Stimulated activated CD4-positive, alpha-beta T cell treated with anti-CD3 and anti-CD28 coated beads, TNF-alpha, amount 100 ng/mL, for 4 hours (primary cell): ENCODE measurements around the gene QRFP.
"Not testable (repeated sequence)": the region's sequence is repeated elsewhere in the genome, so short reads cannot be mapped to it uniquely, and the experiment has no call there.

ENCODE experiments used
- DNase-seq, 3 experiments: peaks; one replicate each; pipeline ENCODE4 v3.0.0-alpha.2; 2020; ENCODE audit warnings: low read depth in 3 of 3

Gene QRFP

DNA sequence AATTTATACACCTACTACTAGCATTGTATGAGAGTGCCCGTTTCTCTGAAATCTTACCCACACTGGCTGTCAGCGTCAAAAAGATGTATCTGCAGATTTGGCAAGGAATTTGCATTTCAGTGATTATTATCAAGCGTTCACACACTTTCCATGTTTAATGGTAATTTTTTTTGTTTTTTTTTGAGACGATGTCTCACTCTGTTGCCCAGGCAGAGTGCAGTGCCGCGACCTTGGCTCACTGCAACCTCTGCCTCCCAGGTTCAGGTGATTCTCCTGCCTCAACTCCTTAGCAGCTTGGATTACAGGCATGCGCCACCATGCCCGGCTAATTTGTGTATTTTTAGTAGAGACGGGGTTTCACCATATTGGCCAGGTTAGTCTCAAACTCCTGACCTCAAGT, 47.3 kb downstream of the QRFP start:
- no peak for DNase-seq

DNA sequence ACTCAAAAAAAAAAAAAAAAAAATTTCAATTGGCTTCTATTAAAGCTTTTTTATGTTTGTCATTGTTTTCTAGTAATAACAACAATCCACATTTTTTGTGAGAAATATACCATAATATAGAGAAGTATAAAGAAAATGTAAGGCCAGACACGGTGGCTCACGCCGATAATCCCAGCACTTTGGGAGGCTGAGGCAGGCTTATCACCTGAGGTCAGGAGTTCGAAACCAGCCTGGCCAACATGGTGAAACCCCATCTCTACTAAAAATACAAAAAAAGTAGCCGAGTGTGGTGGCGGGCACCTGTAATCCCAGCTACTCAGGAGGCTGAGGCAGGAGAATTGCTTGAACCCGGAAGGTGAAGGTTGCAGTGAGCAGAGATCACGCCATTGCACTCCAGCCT, 48.1 kb downstream of the QRFP start:
- not testable (repeated sequence) for DNase-seq

DNA sequence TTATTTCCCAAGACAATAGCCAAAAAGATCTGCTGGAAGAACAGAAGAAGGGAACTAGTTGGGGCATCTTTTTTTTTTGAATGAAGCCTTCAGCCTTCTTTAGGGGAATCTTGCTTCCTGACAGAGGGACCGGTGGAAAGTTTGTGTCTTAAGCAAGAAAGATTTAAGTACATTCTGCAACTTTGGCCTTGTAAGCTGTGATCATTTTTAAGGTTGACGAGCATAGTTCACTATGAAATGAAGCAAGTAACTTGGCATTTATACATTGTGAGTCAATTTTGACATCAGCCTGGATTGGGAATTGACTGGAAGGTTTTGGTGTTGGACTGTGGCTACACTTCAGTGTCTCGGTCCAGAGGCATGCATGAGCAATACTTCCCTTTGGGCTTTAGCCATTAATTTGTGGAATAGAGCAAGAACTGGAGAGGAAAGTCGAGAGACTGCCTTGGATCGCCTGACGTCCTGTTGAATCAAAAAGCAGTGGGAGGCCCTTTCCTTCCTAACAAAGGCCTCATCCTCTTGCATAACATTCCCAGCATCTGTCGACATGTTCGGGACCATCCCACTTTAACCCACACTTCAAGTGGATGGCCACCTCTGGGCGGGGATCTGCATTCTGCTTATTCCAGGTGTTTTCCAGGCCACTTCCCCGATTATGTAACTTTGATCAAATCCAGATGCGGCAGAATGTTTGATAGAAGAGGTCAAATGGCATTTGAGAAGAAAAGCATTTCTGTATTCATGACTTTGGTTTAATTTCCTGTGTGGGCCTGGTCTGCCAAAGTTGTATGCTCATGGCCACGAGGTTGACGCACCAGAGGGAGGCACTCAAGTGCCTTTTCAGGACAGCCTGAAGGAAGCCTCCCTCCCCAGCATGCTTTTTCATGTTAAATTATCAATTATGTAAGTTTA, 49.0 kb downstream of the QRFP start:
- DNase-seq = no peak

DNA sequence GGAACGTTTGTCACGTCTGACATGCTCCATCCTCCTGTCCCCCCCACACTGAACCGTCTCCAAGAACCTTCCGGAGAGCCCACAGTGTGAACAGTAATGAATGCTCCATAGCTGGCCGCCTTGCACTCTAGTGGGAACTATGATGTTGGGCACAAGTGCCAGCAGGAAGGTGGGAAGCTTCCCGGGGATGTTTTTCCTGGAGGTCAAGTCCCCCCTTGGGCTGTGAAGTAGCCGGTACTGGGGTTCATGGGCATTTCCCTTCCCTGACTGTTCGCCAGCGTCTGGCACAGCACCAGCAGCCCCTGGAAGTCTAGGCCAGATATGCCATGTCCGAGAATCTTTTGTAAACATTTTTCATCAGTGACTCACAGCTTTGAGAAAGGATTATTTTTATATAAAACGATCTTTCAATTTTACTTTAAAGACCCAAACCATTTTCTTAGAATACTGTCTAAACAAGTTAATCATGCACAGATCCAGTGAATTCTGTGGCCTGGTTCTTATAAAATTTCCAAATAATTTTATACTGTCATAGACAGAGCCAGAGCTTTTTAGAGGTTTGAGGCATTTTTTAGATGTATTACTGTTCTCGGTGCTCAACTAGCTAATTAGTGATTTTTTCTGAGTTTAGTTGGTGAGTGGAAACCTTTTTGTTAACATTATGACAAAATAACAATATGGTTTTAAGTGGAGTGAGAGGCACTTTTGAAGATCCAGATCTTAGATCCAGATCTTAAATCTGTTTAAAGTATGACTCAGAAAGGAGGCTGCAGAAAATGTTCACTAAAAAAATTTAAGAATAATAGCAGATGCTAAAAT, 49.9 kb downstream of the QRFP start:
- DNase-seq = no peak

DNA sequence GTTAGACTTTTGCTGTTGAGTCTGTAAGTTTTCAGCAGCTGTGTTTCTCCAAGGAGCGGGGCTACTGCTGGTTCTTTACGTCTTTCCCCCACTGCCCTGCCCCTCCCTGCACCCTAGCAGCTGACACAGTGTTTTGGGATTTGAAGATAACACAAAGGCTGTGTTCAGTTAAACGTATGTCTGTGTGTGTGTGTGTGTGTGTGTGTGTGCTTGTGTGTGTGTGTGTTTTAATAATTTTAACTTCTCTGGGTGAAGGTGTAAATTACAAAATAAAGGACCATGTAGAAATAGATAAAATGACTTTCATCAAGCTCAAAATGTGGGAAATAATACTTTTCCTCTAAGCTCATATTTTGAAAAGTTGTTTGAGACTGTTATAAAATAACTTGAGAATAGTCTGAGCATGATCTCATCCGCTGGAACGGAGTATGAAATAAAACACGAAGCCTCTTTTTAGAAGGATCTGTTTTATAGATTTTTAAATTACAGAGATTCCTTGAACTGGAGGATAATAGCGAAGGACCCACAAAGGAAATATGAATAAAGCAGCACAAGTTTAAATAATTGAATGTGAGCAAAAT, 50.6 kb downstream of the QRFP start:
- no peak for DNase-seq

DNA sequence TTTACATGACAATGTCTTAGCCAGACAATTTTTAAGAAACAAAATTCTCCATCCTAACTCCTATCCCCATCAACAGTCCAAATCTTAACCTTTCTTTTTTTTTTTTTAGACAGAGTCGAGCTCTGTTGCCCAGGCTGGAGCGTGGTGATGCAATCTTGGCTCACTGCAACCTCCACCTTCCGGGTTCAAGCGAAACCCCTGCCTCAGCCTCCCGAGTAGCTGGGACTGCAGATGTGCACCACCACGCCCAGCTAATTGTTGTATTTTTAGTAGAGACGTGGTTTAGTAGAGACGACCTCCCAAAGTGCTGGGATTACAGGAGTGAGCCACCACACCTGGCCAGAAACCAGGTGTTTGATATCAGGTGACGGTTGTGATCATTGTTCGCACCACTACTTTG, 51.4 kb downstream of the QRFP start:
- no peak for DNase-seq

DNA sequence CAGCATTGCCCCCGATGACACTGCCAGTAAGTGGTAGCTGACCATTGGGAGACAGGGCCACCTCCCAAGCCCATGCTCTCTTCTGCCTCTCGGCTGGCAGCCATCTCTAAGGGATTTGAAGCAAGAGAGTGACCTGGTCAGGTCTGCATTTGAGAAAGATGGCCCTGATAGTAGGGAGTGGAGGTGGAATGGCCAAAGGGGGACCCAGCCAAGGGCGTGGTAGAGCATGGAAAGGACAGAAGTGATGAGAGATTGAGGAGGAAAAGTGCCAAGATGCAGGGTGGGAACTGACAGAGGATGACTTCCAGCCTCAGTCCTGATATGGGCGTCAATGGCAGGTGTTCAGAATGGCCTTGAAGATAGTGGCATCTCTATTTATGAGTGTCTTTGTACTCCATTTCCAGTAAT, 52.6 kb downstream of the QRFP start:
- no peak for DNase-seq

DNA sequence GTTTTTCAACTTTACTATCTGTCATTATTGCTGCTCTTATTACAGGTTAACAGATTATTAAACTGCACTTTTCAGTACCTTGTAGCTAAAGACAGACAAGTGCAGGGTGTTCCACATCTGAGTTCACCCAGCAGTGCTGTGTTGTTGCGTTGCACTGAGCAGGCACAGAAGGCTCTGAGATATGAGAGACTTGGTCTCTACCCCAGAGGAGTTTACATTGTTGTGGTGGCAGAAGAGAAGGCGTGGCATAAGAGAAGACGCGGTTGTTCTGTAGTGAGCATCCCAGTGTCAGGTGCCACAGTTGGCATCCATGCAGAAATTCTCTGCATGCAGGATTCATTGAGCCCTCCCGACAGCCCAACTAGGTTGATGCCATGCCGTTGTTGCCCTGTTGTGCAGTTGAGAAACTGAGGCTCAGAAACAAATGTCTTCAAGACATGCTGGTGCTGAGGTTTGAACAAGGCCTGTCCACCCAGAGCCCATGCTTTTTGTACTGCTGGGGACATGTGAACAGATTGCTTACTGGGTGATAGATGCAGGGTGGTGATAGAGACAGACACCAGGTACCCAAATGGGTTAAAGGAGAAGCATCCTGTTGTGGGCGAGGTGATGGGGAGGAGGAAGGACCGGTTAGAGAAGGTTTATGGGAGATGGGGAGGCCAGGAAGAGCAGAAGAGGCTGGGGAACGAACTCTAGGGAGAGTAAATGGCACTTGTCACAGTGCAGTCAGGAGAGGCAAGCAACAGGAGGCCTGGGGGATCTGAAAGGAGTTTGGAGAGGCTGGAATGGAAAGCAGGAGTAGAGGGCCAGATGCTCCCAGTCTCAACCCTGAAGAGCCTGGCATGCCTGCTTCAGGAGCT, 53.3 kb downstream of the QRFP start:
- DNase-seq = no peak
